Endothelial cell (in vitro differentiated cells): ENCODE data around the gene CHD2. TPM values are rescaled to one million over a fixed set of nuclear protein-coding genes. Genes with fewer than 3 reads are reported as not detected.

ENCODE experiments used
- DNase-seq: peaks from one replicate; pipeline ENCODE4 v3.0.0; 2021; ENCODE audit warnings: low spot score
- H3K27ac Mint-ChIP-seq: one replicate; pipeline ENCODE4 v1.8.0; 2021; ENCODE audit warnings: mixed read lengths, inconsistent platforms; ENCODE audit not compliant: unreplicated experiment
- H3K27me3 Mint-ChIP-seq: one replicate; pipeline ENCODE4 v1.8.0; 2021; ENCODE audit warnings: mild to moderate bottlenecking, moderate library complexity, mixed read lengths, inconsistent platforms; ENCODE audit not compliant: unreplicated experiment
- H3K36me3 Mint-ChIP-seq: one replicate; pipeline ENCODE4 v1.8.0; 2021; ENCODE audit warnings: mild to moderate bottlenecking, low read depth, mixed read lengths, inconsistent platforms; ENCODE audit not compliant: unreplicated experiment
- H3K4me1 Mint-ChIP-seq: one replicate; pipeline ENCODE4 v1.8.0; 2021; ENCODE audit warnings: mild to moderate bottlenecking, mixed read lengths, inconsistent platforms; ENCODE audit not compliant: unreplicated experiment
- H3K4me3 Mint-ChIP-seq: one replicate; pipeline ENCODE4 v1.8.0; 2021; ENCODE audit warnings: mild to moderate bottlenecking, mixed read lengths, inconsistent platforms; ENCODE audit not compliant: unreplicated experiment
- H3K9me3 Mint-ChIP-seq: one replicate; pipeline ENCODE4 v1.8.0; 2021; ENCODE audit warnings: mixed read lengths, inconsistent platforms; ENCODE audit not compliant: unreplicated experiment
- CTCF ChIP-seq: fragments of 200-600 bp; sonication (generic); IDR thresholded peaks from one replicate; pipeline ENCODE4 v1.5.0; 2021; ENCODE audit warnings: antibody characterized with exemption; ENCODE audit not compliant: unreplicated experiment
- total RNA-seq: library from RNA; stranded (reverse); fragmentation: NEBNext Ultra II Directional; extraction: Animal tissue kit (Norgen Biotek cat#: 25700); gene quantifications from one replicate; pipeline ENCODE4 v1.2.1, GENCODE V29; 2021; ENCODE audit not compliant: unreplicated experiment

Gene CHD2
- total RNA-seq, 1 donor from 2014 or later: 96.3 TPM

GRCh38 chr15:93007994-93008393, 107.9 kb downstream of the CHD2 start:
- peaks cover 2% of the 10 kb centered on the region for H3K4me1 Mint-ChIP-seq
- no peak for TF ChIP-seq CTCF
- peaks cover 60% of the 10 kb centered on the region for H3K36me3 Mint-ChIP-seq
- no peak for DNase-seq
- H3K27me3 Mint-ChIP-seq: peaks cover 4% of the 10 kb centered on the region
- H3K4me3 Mint-ChIP-seq: no peak overlapping the region
- peak overlapping the region; percentile 39 for H3K27ac Mint-ChIP-seq
- H3K9me3 Mint-ChIP-seq: no peaks in the 10 kb centered on the region

GRCh38 chr15:93012786-93013185, 112.7 kb downstream of the CHD2 start:
- Mint-ChIP-seq H3K9me3 (no peaks in the 10 kb centered on the region), H3K4me1 (peaks cover 2% of the 10 kb centered on the region), H3K27ac (no peak overlapping the region), H3K27me3 (peaks cover 7% of the 10 kb centered on the region), H3K36me3 (peaks cover 63% of the 10 kb centered on the region), H3K4me3 (no peak overlapping the region)
- TF ChIP-seq CTCF: no peak
- DNase-seq: no peak

GRCh38 chr15:93017526-93017925, 117.4 kb downstream of the CHD2 start:
- H3K27ac Mint-ChIP-seq: no peak overlapping the region
- peaks cover 4% of the 10 kb centered on the region for H3K27me3 Mint-ChIP-seq
- TF ChIP-seq CTCF: no peak
- H3K36me3 Mint-ChIP-seq: peaks cover 67% of the 10 kb centered on the region
- H3K4me3 Mint-ChIP-seq: no peak overlapping the region
- DNase-seq: no peak
- H3K4me1 Mint-ChIP-seq: no peaks in the 10 kb centered on the region
- H3K9me3 Mint-ChIP-seq: no peaks in the 10 kb centered on the region

- Mint-ChIP-seq H3K4me1 (peaks cover 5% of the 10 kb centered on the region), H3K27me3 (peaks cover 1% of the 10 kb centered on the region), H3K4me3 (no peak overlapping the region), H3K27ac (no peak overlapping the region), H3K9me3 (no peaks in the 10 kb centered on the region), H3K36me3 (peaks cover 68% of the 10 kb centered on the region)
- no peak for DNase-seq
- TF ChIP-seq CTCF: no peak
These were observed 118.5 kb downstream of the CHD2 start for GRCh38 chr15:93018574-93018973.

- Mint-ChIP-seq H3K27me3 (peaks cover 1% of the 10 kb centered on the region), H3K4me3 (no peak overlapping the region), H3K9me3 (no peaks in the 10 kb centered on the region), H3K36me3 (peaks cover 70% of the 10 kb centered on the region), H3K4me1 (peaks cover 5% of the 10 kb centered on the region), H3K27ac (peak overlapping the region; percentile 6)
- DNase-seq: no peak
- TF ChIP-seq CTCF: no peak
These were observed 119.0 kb downstream of the CHD2 start for GRCh38 chr15:93019090-93019489.
